Astrocyte (in vitro differentiated cells and primary cell): ENCODE measurements around the gene AGAP9.
"Not testable (repeated sequence)": the region's sequence is repeated elsewhere in the genome, so short reads cannot be mapped to it uniquely, and the experiment has no call there.

Experiments
- EZH2 ChIP-seq: IDR thresholded peaks from 2 replicates; pipeline ENCODE4 v1.6.1; 2012; ENCODE audit warnings: mild to moderate bottlenecking, low read length, inconsistent platforms; ENCODE audit not compliant: insufficient read depth
- TF ChIP-seq, protein P1 (sequence below): IDR thresholded peaks from 2 replicates; pipeline ENCODE4 v1.5.1; 2011; ENCODE audit warnings: low read depth, mild to moderate bottlenecking, inconsistent platforms, low read length, moderate library complexity; ENCODE audit not compliant: insufficient read depth

GRCh38 chr10:47480133-47480532, 43.3 kb downstream of the AGAP9 start:
- not testable (repeated sequence) for TF ChIP-seq EZH2
- TF ChIP-seq, protein P1, sequence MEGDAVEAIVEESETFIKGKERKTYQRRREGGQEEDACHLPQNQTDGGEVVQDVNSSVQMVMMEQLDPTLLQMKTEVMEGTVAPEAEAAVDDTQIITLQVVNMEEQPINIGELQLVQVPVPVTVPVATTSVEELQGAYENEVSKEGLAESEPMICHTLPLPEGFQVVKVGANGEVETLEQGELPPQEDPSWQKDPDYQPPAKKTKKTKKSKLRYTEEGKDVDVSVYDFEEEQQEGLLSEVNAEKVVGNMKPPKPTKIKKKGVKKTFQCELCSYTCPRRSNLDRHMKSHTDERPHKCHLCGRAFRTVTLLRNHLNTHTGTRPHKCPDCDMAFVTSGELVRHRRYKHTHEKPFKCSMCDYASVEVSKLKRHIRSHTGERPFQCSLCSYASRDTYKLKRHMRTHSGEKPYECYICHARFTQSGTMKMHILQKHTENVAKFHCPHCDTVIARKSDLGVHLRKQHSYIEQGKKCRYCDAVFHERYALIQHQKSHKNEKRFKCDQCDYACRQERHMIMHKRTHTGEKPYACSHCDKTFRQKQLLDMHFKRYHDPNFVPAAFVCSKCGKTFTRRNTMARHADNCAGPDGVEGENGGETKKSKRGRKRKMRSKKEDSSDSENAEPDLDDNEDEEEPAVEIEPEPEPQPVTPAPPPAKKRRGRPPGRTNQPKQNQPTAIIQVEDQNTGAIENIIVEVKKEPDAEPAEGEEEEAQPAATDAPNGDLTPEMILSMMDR, result not testable (repeated sequence)
